SH-SY5Y (cell line): Measurements from ENCODE around the gene TSPEAR.

Experiments used
- GATA2 ChIP-seq: IDR thresholded peaks from 2 replicates; pipeline ENCODE4 v1.6.1; 2011; ENCODE audit warnings: mild to moderate bottlenecking, low read depth, low read length
- GATA3 ChIP-seq: IDR thresholded peaks from 2 replicates; pipeline ENCODE4 v1.6.1; 2011; ENCODE audit warnings: low read depth, mild to moderate bottlenecking, low read length, moderate library complexity

DNA sequence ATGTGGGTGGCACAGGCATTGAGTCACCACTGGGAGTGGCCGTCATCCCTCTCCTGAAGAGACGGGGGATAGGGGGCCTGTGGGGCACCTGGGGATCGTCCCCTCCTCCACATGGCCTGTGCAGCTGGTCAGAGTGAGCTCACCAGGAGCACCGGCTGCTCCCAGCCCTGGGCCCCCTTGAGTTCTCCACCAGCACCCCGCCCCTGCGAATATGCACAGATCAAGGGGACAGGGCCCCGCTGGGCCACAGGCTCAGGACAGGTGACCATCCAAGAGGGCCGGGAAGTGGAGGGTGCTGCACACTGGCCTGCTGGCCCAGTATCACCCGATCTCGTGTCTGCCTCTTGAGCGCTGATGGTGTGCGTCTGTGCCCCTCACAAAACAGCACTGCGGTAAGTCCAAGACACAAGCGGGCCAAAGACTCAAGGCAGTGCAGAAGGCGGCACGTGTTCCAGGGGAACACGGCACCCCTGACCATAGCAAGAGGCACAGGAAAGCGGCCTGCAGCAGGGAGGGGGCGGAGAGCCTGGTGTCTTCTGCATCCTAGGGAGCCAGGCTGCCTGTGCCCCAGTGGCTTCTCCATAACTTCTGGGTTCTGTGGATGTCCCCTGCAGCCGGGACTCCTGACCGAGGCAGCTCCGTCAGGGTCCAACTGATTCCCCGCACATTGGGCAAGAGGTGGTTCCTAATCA, 18.1 kb upstream of the TSPEAR start:
- no peak for TF ChIP-seq GATA2
- TF ChIP-seq GATA3, result no peak
